Ovary (tissue), 9 donors: ENCODE results near the gene CD247. TPM values are rescaled to one million over a fixed set of nuclear protein-coding genes. Genes with fewer than 3 reads are reported as not detected.

Source experiments
- DNase-seq, 5 donors: peaks; one replicate each; pipeline ENCODE4 v3.0.0-alpha.2; 2019 to 2020
- H3K27ac ChIP-seq, 2 donors: fragments of 200-600 bp; one replicate each; pipeline versions ENCODE4 v1.5.1 to v1.8.0; 2019 to 2022
- H3K27me3 ChIP-seq: fragments of 200-600 bp; one replicate; pipeline ENCODE4 v1.8.0; 2022
- H3K36me3 ChIP-seq: fragments of 200-600 bp; sonication (generic); one replicate; pipeline ENCODE4 v1.5.1; 2019
- H3K4me1 ChIP-seq: one replicate; pipeline ENCODE4 v1.8.1; 2013; ENCODE audit warnings: mild to moderate bottlenecking, moderate library complexity; ENCODE audit not compliant: insufficient read depth
- H3K4me3 ChIP-seq: fragments of 200-600 bp; sonication (generic); one replicate; pipeline ENCODE4 v1.5.1; 2017
- H3K9me3 ChIP-seq, 2 donors: fragments of 200-600 bp in 1 of 2; sonication (generic) in 1 of 2; one replicate each; pipeline versions ENCODE4 v1.5.1 to v1.8.1; 2013 to 2019; ENCODE audit warnings: mild to moderate bottlenecking in 1 of 2, moderate library complexity in 1 of 2
- EP300 ChIP-seq: sonication (generic); formaldehyde crosslinking; IDR thresholded peaks from one replicate; pipeline ENCODE4 v1.6.1; 2017; ENCODE audit warnings: antibody characterized with exemption
- POLR2A ChIP-seq: fragments of 450-650 bp; IDR thresholded peaks from one replicate; pipeline ENCODE4 v1.6.1; 2017; ENCODE audit warnings: antibody characterized with exemption, mild to moderate bottlenecking, moderate library complexity
- WGBS, 3 donors: extraction: QIAGEN DNeasy Blood & Tissue Kit in 1 of 3; methylation state at CpG; one replicate each; pipeline versions ENCODE4 v1.1.5 to v1.1.7; 2013 to 2017; 5-methylcytosine and 5-hydroxymethylcytosine counted together
- intact Hi-C, 4 donors: fragments of 100-400 bp; cut with DNase I; formaldehyde crosslinking; loops; one replicate each; pipeline versions ENCODE4 v1.11.0 to v1.15.1; 2022 to 2023
- polyA plus RNA-seq, 2 donors: library from polyadenylated mRNA; stranded (reverse); fragments of 200-250 nt in 1 of 2; fragments of 350-450 nt in 1 of 2; fragmentation: Illumina TruSeq in 1 of 2; extraction: RNeasy Lipid Tissue Mini Kit (QIAGEN cat#74804) in 1 of 2; gene quantifications; one replicate each; pipeline ENCODE4 v1.2.3, GENCODE V29; 2013 to 2014
- total RNA-seq, 7 donors: library from RNA; depleted of rRNA in 2 of 7; stranded (reverse); fragments of >200 nt in 2 of 7; fragmentation: NEBNext Ultra II Directional in 3 of 7; extraction: Animal tissue kit (Norgen Biotek cat#: 25700) in 3 of 7; gene quantifications; one replicate each; pipeline versions ENCODE4 v1.1.0 to v1.2.4, GENCODE V29; 2016 to 2023
- TF ChIP-seq, protein P1 (sequence below), 3 donors: fragments of 450-650 bp in 2 of 3; fragments of 200-600 bp in 1 of 3; IDR thresholded peaks; one replicate each; pipeline versions ENCODE4 v1.5.1 to v1.8.0; 2016 to 2022; ENCODE audit warnings: antibody characterized with exemption in 3 of 3, mild to moderate bottlenecking in 1 of 3
- donor health status: DM: no; HTN: no; CAD: no; lungs with moderate emphysema.
- donor health status: DM: no; HTN: no; CAD: no.
- donor health status: Bipolar disorder and iron deficiency.
- donor health status: DM: yes; HTN: yes; CAD: no.
- donor health status: DM: no; HTN: no; CAD: no.
- donor health status: DM: yes; HTN: yes; CAD: no.

The CD247 gene
- total and polyA plus RNA-seq, 9 donors: 0.32 to 3.3 (median 0.47) TPM

DNA sequence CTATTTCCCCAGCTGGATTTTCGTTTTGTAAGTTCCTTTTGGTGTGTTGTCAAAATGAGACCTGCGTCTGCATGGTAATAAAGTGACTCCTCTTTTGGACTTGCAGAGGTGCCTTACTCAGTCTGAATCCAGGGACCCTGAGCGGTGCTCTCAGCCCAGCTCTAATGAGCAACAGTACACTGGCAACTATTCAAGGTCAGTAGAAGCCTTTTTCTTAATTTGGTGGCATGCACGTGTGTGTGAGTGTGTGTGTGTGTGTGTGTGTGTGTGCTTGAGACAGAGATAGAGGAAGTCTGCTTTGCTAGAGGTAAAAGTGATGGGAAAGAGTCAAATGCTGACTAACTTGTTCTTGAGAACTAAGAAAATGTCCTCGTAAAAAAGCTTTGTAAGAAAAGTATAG lies 105.4 kb downstream of the CD247 start:
- no peaks in the 10 kb centered on the region for H3K27me3 ChIP-seq
- no peak overlapping the region for H3K4me3 ChIP-seq
- H3K36me3 ChIP-seq: no peaks in the 10 kb centered on the region
- H3K9me3 ChIP-seq: no peaks in the 10 kb centered on the region
- intact Hi-C loops: no loop called here
- H3K27ac ChIP-seq: no peak overlapping the region
- TF ChIP-seq, protein P1, sequence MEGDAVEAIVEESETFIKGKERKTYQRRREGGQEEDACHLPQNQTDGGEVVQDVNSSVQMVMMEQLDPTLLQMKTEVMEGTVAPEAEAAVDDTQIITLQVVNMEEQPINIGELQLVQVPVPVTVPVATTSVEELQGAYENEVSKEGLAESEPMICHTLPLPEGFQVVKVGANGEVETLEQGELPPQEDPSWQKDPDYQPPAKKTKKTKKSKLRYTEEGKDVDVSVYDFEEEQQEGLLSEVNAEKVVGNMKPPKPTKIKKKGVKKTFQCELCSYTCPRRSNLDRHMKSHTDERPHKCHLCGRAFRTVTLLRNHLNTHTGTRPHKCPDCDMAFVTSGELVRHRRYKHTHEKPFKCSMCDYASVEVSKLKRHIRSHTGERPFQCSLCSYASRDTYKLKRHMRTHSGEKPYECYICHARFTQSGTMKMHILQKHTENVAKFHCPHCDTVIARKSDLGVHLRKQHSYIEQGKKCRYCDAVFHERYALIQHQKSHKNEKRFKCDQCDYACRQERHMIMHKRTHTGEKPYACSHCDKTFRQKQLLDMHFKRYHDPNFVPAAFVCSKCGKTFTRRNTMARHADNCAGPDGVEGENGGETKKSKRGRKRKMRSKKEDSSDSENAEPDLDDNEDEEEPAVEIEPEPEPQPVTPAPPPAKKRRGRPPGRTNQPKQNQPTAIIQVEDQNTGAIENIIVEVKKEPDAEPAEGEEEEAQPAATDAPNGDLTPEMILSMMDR (IDR thresholded peaks at IDR 0.05): no peak
- TF ChIP-seq POLR2A (no peak), EP300 (no peak)
- H3K4me1 ChIP-seq: no peaks in the 10 kb centered on the region
- peak in 3 of 5 donors; percentile 32 to 55 (median 34) for DNase-seq
- 32 to 48% (median 40%) methylated on average over 5 of the region's 5 CpGs for WGBS, 3 donors

- no peaks in the 10 kb centered on the region for H3K9me3 ChIP-seq
- no peaks in the 10 kb centered on the region for H3K36me3 ChIP-seq
- no peaks in the 10 kb centered on the region for H3K4me1 ChIP-seq
- TF ChIP-seq, protein P1 (IDR thresholded peaks at IDR 0.05): no peak
- TF ChIP-seq EP300 (no peak), POLR2A (no peak)
- no peak for DNase-seq
- intact Hi-C loops: no loop called here
- H3K4me3 ChIP-seq: no peak overlapping the region
- WGBS, 3 donors: 91 to 93% (median 92%) methylated on average over 4 of the region's 4 CpGs
- H3K27ac ChIP-seq: no peak overlapping the region
- H3K27me3 ChIP-seq: no peaks in the 10 kb centered on the region
Observed at GRCh38 chr1:167412072-167412471, 106.3 kb downstream of the CD247 start.

DNA sequence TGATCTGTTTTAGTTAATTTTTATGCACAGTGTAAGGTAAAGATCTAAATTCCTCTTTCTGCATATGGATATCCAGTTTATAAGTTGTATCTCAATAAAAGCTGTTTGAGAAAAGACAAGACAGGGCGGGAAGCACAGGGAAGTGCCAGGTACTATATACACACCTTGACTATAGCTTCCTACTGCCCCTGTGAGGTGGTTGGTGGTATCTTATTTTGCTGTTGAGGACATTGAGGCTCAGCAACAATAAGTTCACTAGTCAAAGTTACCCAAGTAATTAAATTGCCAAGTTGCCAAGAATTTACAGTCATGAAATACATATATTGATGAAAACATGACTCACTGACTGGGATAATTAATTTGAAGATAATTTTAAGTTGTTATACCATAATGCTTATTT lies 109.1 kb downstream of the CD247 start:
- no peaks in the 10 kb centered on the region for H3K36me3 ChIP-seq
- 95 to 100% (median 98%) methylated on average over 1 of the region's 1 CpG for WGBS, 3 donors

DNA sequence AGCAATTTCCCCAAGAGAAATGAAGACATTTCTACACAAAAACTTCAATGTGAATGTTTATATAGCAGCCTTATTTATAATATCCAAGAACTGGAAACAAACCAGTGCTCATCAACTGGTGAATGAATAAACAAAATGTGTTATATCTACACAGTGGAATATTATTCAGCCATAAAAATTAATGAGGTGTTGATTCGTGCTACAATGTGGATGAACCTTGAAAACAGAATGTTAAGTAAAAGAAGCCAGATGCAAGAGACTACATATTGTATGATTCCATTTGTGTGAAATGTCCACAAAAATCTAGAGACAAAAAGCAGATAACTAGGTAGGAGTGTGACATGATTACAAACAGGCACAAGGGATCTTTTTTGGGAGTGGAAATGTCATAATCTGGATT lies 110.0 kb downstream of the CD247 start:
- WGBS, 3 donors: 83 to 90% (median 89%) methylated on average over 1 of the region's 1 CpG
- intact Hi-C loops: loop anchor here in 1 of 4 donors (10.0 kb wide), 1 partner anchor 126 kb away; no protein-coding TSS in a partner anchor
- no peak overlapping the region for H3K27ac ChIP-seq

More for the DNA sequence above, 109.1 kb downstream of the CD247 start:
- TF ChIP-seq EP300 (no peak), POLR2A (no peak)
- TF ChIP-seq, protein P1 (IDR thresholded peaks at IDR 0.05): no peak
- Histone ChIP-seq H3K9me3 (no peaks in the 10 kb centered on the region), H3K4me1 (no peaks in the 10 kb centered on the region), H3K4me3 (no peak overlapping the region), H3K27ac (no peak overlapping the region), H3K27me3 (no peaks in the 10 kb centered on the region)
- intact Hi-C loops: loop anchor here in 1 of 4 donors (10.0 kb wide), 1 partner anchor 126 kb away; no protein-coding TSS in a partner anchor
- no peak for DNase-seq

More for the DNA sequence above, 110.0 kb downstream of the CD247 start:
- H3K4me3 ChIP-seq: no peak overlapping the region
- no peaks in the 10 kb centered on the region for H3K4me1 ChIP-seq
- no peak for DNase-seq
- H3K36me3 ChIP-seq: no peaks in the 10 kb centered on the region
- no peaks in the 10 kb centered on the region for H3K27me3 ChIP-seq
- H3K9me3 ChIP-seq: no peaks in the 10 kb centered on the region
- no peak for TF ChIP-seq EP300
- TF ChIP-seq, protein P1 (IDR thresholded peaks at IDR 0.05): no peak
- no peak for TF ChIP-seq POLR2A
